HEK293 (cell line): Measurements from ENCODE around the gene LSM14B.
"Not testable (repeated sequence)": the region's sequence is repeated elsewhere in the genome, so short reads cannot be mapped to it uniquely, and the experiment has no call there.

Experiments
- OSR2 ChIP-seq: fragments of 450-650 bp; formaldehyde crosslinking; IDR thresholded peaks from 2 replicates; pipeline ENCODE4 v1.5.1; 2016; ENCODE audit warnings: missing biosample characterization, missing genetic modification characterization
- TF ChIP-seq, protein P1 (sequence below): fragments of 450-650 bp; formaldehyde crosslinking; IDR thresholded peaks from 2 replicates; pipeline ENCODE4 v1.5.1; 2016; ENCODE audit warnings: missing biosample characterization, missing genetic modification characterization

GRCh38 chr20:62148383-62148782, 26.1 kb downstream of the LSM14B start:
- TF ChIP-seq, protein P1, sequence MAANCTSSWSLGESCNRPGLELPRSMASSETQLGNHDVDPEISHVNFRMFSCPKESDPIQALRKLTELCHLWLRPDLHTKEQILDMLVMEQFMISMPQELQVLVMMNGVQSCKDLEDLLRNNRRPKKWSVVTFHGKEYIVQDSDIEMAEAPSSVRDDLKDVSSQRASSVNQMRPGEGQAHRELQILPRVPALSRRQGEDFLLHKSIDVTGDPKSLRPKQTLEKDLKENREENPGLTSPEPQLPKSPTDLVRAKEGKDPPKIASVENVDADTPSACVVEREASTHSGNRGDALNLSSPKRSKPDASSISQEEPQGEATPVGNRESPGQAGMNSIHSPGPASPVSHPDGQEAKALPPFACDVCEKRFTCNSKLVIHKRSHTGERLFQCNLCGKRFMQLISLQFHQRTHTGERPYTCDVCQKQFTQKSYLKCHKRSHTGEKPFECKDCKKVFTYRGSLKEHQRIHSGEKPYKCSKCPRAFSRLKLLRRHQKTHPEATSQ (tag by site-specific recombination): not testable (repeated sequence)
- TF ChIP-seq OSR2 (tag by site-specific recombination): not testable (repeated sequence)
